NCI-H2029 treated with DMSO at 0.1 percent for 48 hours (cell line): ENCODE results near the gene TNRC18.

Source experiments
- DNase-seq: peaks from one replicate; lab custom pipeline; 2025; lab: John Stamatoyannopoulos, UW

Gene TNRC18

GRCh38 chr7:5428478-5429252, 5.0 kb upstream of the TNRC18 start:
- peak; percentile 19 for DNase-seq

GRCh38 chr7:5426226-5426475, 2.5 kb upstream of the TNRC18 start:
- no peak for DNase-seq

GRCh38 chr7:5425507-5426225, 2.0 kb upstream of the TNRC18 start:
- DNase-seq: peak; percentile 93

GRCh38 chr7:5424749-5425506, 1.3 kb upstream of the TNRC18 start:
- DNase-seq: no peak

GRCh38 chr7:5423976-5424748, 528 bp upstream of the TNRC18 start:
- peak; percentile 98 for DNase-seq

GRCh38 chr7:5422396-5423305, 983 bp downstream of the TNRC18 start:
- no peak for DNase-seq

- DNase-seq: no peak
Observed at GRCh38 chr7:5421714-5422395, 1.8 kb downstream of the TNRC18 start.

- DNase-seq: no peak
Observed at GRCh38 chr7:5420881-5421713, 2.5 kb downstream of the TNRC18 start.

GRCh38 chr7:5420067-5420880, 3.4 kb downstream of the TNRC18 start:
- DNase-seq: no peak

- DNase-seq: no peak
Observed at GRCh38 chr7:5419539-5420066, 4.0 kb downstream of the TNRC18 start.

GRCh38 chr7:5418285-5418582, 5.4 kb downstream of the TNRC18 start:
- no peak for DNase-seq

- DNase-seq: no peak
Observed at GRCh38 chr7:5417106-5418071, 6.2 kb downstream of the TNRC18 start.

- DNase-seq: no peak
Observed at GRCh38 chr7:5414916-5415315, 8.7 kb downstream of the TNRC18 start.

- no peak for DNase-seq
Observed at GRCh38 chr7:5413449-5413786, 10.2 kb downstream of the TNRC18 start.

GRCh38 chr7:5408777-5409176, 14.9 kb downstream of the TNRC18 start:
- no peak for DNase-seq

GRCh38 chr7:5406957-5407945, 16.4 kb downstream of the TNRC18 start:
- no peak for DNase-seq
